Measurements from ENCODE around the gene NCOA7. TPM values are rescaled to one million over a fixed set of nuclear protein-coding genes. Genes with fewer than 3 reads are reported as not detected.

Gene NCOA7
- total RNA-seq, 2 donors from 2014 or later, result 26.5 to 30.0 TPM

GRCh38 chr6:125943528-125944433 lies 153.0 kb downstream of the NCOA7 start:
- Histone ChIP-seq H3K27ac (peak overlapping the region; percentile 53 to 85 (median 80)), H3K4me3 (no peak overlapping the region), H3K9me3 (no peaks in the 10 kb centered on the region), H3K36me3 (replicated peaks in 1 of 2; ENCODE audit: insufficient read depth in 1 of 2, low read depth in 2 of 2) (no peaks in the 10 kb centered on the region), H3K27me3 (no peaks in the 10 kb centered on the region), H3K4me1 (peaks cover 51% of the 10 kb centered on the region)
- ATAC-seq, result peak; percentile 7
- intact Hi-C loops (cut with DNase I), result no loop called here
- WGBS, 2 donors, result 52 to 54% methylated on average over 4 of the region's 4 CpGs
- TF ChIP-seq CTCF (IDR thresholded peaks at IDR 0.05), result no peak
- no peak for TF ChIP-seq POLR2A (IDR thresholded peaks at IDR 0.05)
- DNase-seq, result no peak

- Histone ChIP-seq H3K36me3 (replicated peaks in 1 of 2; ENCODE audit: insufficient read depth in 1 of 2, low read depth in 2 of 2) (no peaks in the 10 kb centered on the region), H3K27me3 (no peaks in the 10 kb centered on the region), H3K4me3 (no peak overlapping the region), H3K27ac (peak overlapping the region; percentile 45 to 85 (median 80)), H3K9me3 (no peaks in the 10 kb centered on the region), H3K4me1 (peaks cover 51% of the 10 kb centered on the region)
- ATAC-seq (peak; percentile 89), DNase-seq (peak; percentile 83 to 93 (median 90))
- 2% methylated on average over 5 of the region's 5 CpGs for WGBS, 2 donors
- intact Hi-C loops (cut with DNase I), result no loop called here
- peak in 1 of 3 donors; percentile 15 for TF ChIP-seq POLR2A (IDR thresholded peaks at IDR 0.05)
- no peak for TF ChIP-seq CTCF (IDR thresholded peaks at IDR 0.05)
Measured at GRCh38 chr6:125944434-125944816, 153.7 kb downstream of the NCOA7 start.

- WGBS, 2 donors, result 16 to 27% methylated on average over 1 of the region's 1 CpG
- ATAC-seq, result no peak
Measured at GRCh38 chr6:125944896-125945295, 154.1 kb downstream of the NCOA7 start.

GRCh38 chr6:125945378-125946141 lies 154.8 kb downstream of the NCOA7 start:
- peaks cover 51% of the 10 kb centered on the region for H3K4me1 ChIP-seq
- 55 to 72% methylated on average over 1 of the region's 1 CpG for WGBS, 2 donors
- intact Hi-C loops (cut with DNase I), result no loop called here
- TF ChIP-seq POLR2A (IDR thresholded peaks at IDR 0.05) (no peak), CTCF (IDR thresholded peaks at IDR 0.05) (no peak)
- no peak for DNase-seq
- no peak for ATAC-seq
- H3K27ac ChIP-seq, result peak overlapping the region in 3 of 4 donors; percentile 79 to 85 (median 82)
- H3K9me3 ChIP-seq, result no peaks in the 10 kb centered on the region
- no peaks in the 10 kb centered on the region for H3K27me3 ChIP-seq
- H3K4me3 ChIP-seq, result no peak overlapping the region
- no peaks in the 10 kb centered on the region for H3K36me3 ChIP-seq (replicated peaks in 1 of 2; ENCODE audit: insufficient read depth in 1 of 2, low read depth in 2 of 2)

More at GRCh38 chr6:125944896-125945295, 154.1 kb downstream of the NCOA7 start:
- Histone ChIP-seq H3K27ac (peak overlapping the region; percentile 45 to 85 (median 80)), H3K4me3 (no peak overlapping the region), H3K9me3 (no peaks in the 10 kb centered on the region), H3K4me1 (peaks cover 51% of the 10 kb centered on the region), H3K36me3 (replicated peaks in 1 of 2; ENCODE audit: insufficient read depth in 1 of 2, low read depth in 2 of 2) (no peaks in the 10 kb centered on the region), H3K27me3 (no peaks in the 10 kb centered on the region)
- DNase-seq, result no peak
- intact Hi-C loops (cut with DNase I), result no loop called here
- TF ChIP-seq POLR2A (IDR thresholded peaks at IDR 0.05), result no peak
- TF ChIP-seq CTCF (IDR thresholded peaks at IDR 0.05), result no peak
